HEK293 (cell line): ENCODE results near the gene MTIF2.
"Not testable (repeated sequence)": the region's sequence is repeated elsewhere in the genome, so short reads cannot be mapped to it uniquely, and the experiment has no call there.

Experiments used
- CTCF ChIA-PET: fragments of 350-600 bp; formaldehyde crosslinking; extraction: SDS; loops from one replicate; lab custom pipeline; 2021; ENCODE audit warnings: antibody characterized with exemption; lab: Yijun Ruan, JAX
- POLR2A ChIA-PET: fragments of 300-600 bp; formaldehyde crosslinking; extraction: SDS; loops from one replicate; lab custom pipeline; 2020; ENCODE audit warnings: antibody characterized with exemption, inconsistent platforms; lab: Yijun Ruan, JAX
- H3K27ac ChIP-seq: fragments of 200-500 bp; sonication (Bioruptor generic); 2 replicates; pipeline ENCODE4 v1.5.1; 2014; ENCODE audit warnings: low read depth, low read length, control low read depth, inconsistent platforms; ENCODE audit errors: extremely low read depth
- H3K36me3 ChIP-seq, 2 experiments: fragments of 200-500 bp in 1 of 2; sonication (Bioruptor generic) in 1 of 2; 1 replicate in 1 of 2; 2 replicates in 1 of 2; pipeline ENCODE4 v1.5.1; 2014 to 2017; ENCODE audit warnings: inconsistent platforms in 2 of 2, low read length in 2 of 2; ENCODE audit not compliant: control insufficient read depth in 2 of 2, insufficient read depth in 1 of 2
- H3K4me1 ChIP-seq: fragments of 200-500 bp; sonication (Bioruptor generic); 2 replicates; pipeline ENCODE4 v1.5.1; 2014; ENCODE audit warnings: mild to moderate bottlenecking, low read length, inconsistent platforms; ENCODE audit not compliant: control insufficient read depth, insufficient read depth
- H3K4me3 ChIP-seq: 2 replicates; pipeline ENCODE4 v1.5.1; 2011; ENCODE audit warnings: low read depth, mild to moderate bottlenecking, control low read depth, low read length, moderate library complexity
- H3K9me3 ChIP-seq: fragments of 200-500 bp; sonication (Bioruptor generic); 2 replicates; pipeline ENCODE4 v1.5.1; 2014; ENCODE audit warnings: low read depth, low read length, inconsistent platforms; ENCODE audit not compliant: control insufficient read depth, insufficient read depth
- GLI2 ChIP-seq: fragments of 450-650 bp; formaldehyde crosslinking; IDR thresholded peaks from 2 replicates; pipeline ENCODE4; 2017; ENCODE audit warnings: missing biosample characterization, missing genetic modification characterization, low read depth, borderline replicate concordance
- GLIS1 ChIP-seq: fragments of 450-650 bp; formaldehyde crosslinking; IDR thresholded peaks from 2 replicates; pipeline ENCODE4 v1.5.1; 2016; ENCODE audit warnings: missing biosample characterization, missing genetic modification characterization
- HIC1 ChIP-seq: fragments of 450-650 bp; formaldehyde crosslinking; IDR thresholded peaks from 2 replicates; pipeline ENCODE4 v1.5.1; 2016; ENCODE audit warnings: missing biosample characterization, missing genetic modification characterization
- KLF1 ChIP-seq: fragments of 450-650 bp; formaldehyde crosslinking; IDR thresholded peaks from 2 replicates; pipeline ENCODE4 v1.5.1; 2016; ENCODE audit warnings: missing biosample characterization, missing genetic modification characterization
- KLF9 ChIP-seq: fragments of 450-650 bp; formaldehyde crosslinking; IDR thresholded peaks from 2 replicates; pipeline ENCODE4 v1.5.1; 2016; ENCODE audit warnings: missing biosample characterization, missing genetic modification characterization, low read depth
- MYNN ChIP-seq: fragments of 450-650 bp; formaldehyde crosslinking; IDR thresholded peaks from 2 replicates; pipeline ENCODE4 v1.5.1; 2016; ENCODE audit warnings: missing biosample characterization, missing genetic modification characterization, borderline replicate concordance
- OVOL3 ChIP-seq: fragments of 450-650 bp; formaldehyde crosslinking; IDR thresholded peaks from 2 replicates; pipeline ENCODE4 v1.5.1; 2016; ENCODE audit warnings: missing biosample characterization, missing genetic modification characterization
- SCRT2 ChIP-seq: fragments of 450-650 bp; formaldehyde crosslinking; IDR thresholded peaks from 2 replicates; pipeline ENCODE4 v1.5.1; 2016; ENCODE audit warnings: missing biosample characterization, missing genetic modification characterization
- ZBTB20 ChIP-seq: fragments of 450-650 bp; formaldehyde crosslinking; IDR thresholded peaks from 2 replicates; pipeline ENCODE4 v1.5.1; 2016; ENCODE audit warnings: missing biosample characterization, missing genetic modification characterization
- ZBTB8A ChIP-seq: fragments of 450-650 bp; formaldehyde crosslinking; IDR thresholded peaks from 2 replicates; pipeline ENCODE4 v1.5.1; 2016; ENCODE audit warnings: missing biosample characterization, missing genetic modification characterization
- ZEB2 ChIP-seq: fragments of 450-650 bp; formaldehyde crosslinking; IDR thresholded peaks from 2 replicates; pipeline ENCODE4 v1.5.1; 2016; ENCODE audit warnings: missing biosample characterization, missing genetic modification characterization
- ZFP3 ChIP-seq: fragments of 450-650 bp; formaldehyde crosslinking; IDR thresholded peaks from 2 replicates; pipeline ENCODE4 v1.5.1; 2016; ENCODE audit warnings: low read depth, missing biosample characterization, missing genetic modification characterization
- ZNF10 ChIP-seq: fragments of 450-650 bp; formaldehyde crosslinking; IDR thresholded peaks from 2 replicates; pipeline ENCODE4 v1.5.1; 2017; ENCODE audit warnings: missing biosample characterization, missing genetic modification characterization
- ZNF148 ChIP-seq: fragments of 450-650 bp; formaldehyde crosslinking; IDR thresholded peaks from 2 replicates; pipeline ENCODE4 v1.5.0; 2017; ENCODE audit warnings: missing biosample characterization, missing genetic modification characterization, borderline replicate concordance
- ZNF202 ChIP-seq: fragments of 450-650 bp; formaldehyde crosslinking; IDR thresholded peaks from 2 replicates; pipeline ENCODE4 v1.5.1; 2016; ENCODE audit warnings: missing biosample characterization, missing genetic modification characterization, borderline replicate concordance
- ZNF335 ChIP-seq: fragments of 450-650 bp; formaldehyde crosslinking; conservative IDR thresholded peaks from 2 replicates; pipeline ENCODE4 v1.5.1; 2016; ENCODE audit warnings: missing biosample characterization, missing genetic modification characterization
- ZNF423 ChIP-seq: fragments of 450-650 bp; formaldehyde crosslinking; IDR thresholded peaks from 2 replicates; pipeline ENCODE4 v1.5.1; 2016; ENCODE audit warnings: missing biosample characterization, missing genetic modification characterization
- ZNF768 ChIP-seq: fragments of 450-650 bp; formaldehyde crosslinking; IDR thresholded peaks from 2 replicates; pipeline ENCODE4 v1.5.1; 2018; ENCODE audit warnings: missing biosample characterization, mild to moderate bottlenecking, missing genetic modification characterization
- ZXDB ChIP-seq: fragments of 450-650 bp; formaldehyde crosslinking; IDR thresholded peaks from 2 replicates; pipeline ENCODE4 v1.5.1; 2016; ENCODE audit warnings: missing biosample characterization, missing genetic modification characterization
- TF ChIP-seq, protein P1 (sequence below): fragments of 450-650 bp; formaldehyde crosslinking; IDR thresholded peaks from 2 replicates; pipeline ENCODE4 v1.5.1; 2016; ENCODE audit warnings: missing biosample characterization, missing genetic modification characterization, low read depth

Gene MTIF2

GRCh38 chr2:55282110-55282917 is 13.3 kb upstream of the MTIF2 start (continued):
- TF ChIP-seq OVOL3 (tag by site-specific recombination), result no peak
- TF ChIP-seq, protein P1, sequence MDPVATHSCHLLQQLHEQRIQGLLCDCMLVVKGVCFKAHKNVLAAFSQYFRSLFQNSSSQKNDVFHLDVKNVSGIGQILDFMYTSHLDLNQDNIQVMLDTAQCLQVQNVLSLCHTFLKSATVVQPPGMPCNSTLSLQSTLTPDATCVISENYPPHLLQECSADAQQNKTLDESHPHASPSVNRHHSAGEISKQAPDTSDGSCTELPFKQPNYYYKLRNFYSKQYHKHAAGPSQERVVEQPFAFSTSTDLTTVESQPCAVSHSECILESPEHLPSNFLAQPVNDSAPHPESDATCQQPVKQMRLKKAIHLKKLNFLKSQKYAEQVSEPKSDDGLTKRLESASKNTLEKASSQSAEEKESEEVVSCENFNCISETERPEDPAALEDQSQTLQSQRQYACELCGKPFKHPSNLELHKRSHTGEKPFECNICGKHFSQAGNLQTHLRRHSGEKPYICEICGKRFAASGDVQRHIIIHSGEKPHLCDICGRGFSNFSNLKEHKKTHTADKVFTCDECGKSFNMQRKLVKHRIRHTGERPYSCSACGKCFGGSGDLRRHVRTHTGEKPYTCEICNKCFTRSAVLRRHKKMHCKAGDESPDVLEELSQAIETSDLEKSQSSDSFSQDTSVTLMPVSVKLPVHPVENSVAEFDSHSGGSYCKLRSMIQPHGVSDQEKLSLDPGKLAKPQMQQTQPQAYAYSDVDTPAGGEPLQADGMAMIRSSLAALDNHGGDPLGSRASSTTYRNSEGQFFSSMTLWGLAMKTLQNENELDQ (tag by site-specific recombination), result no peak
- 0 out of 2 replicates have a peak, but pooled peaks have one; percentile 32 for TF ChIP-seq ZNF423
- 0 out of 2 replicates have a peak, but pooled peaks have one; percentile 37 for TF ChIP-seq ZNF335
- peak; percentile 24; the same call in 1 of the 2 replicates for TF ChIP-seq ZNF10
- TF ChIP-seq GLIS1 (tag by site-specific recombination), result no peak
- TF ChIP-seq KLF1 (tag by site-specific recombination), result 0 out of 2 replicates have a peak, but pooled peaks have one; percentile 21
- TF ChIP-seq ZBTB8A (tag by site-specific recombination), result peak; percentile 80
- TF ChIP-seq ZXDB (tag by site-specific recombination), result peak; percentile 35; the same call in 1 of the 2 replicates
- TF ChIP-seq ZFP3 (tag by site-specific recombination), result no peak
- TF ChIP-seq ZBTB20 (tag by site-specific recombination), result peak; percentile 46; the same call in 1 of the 2 replicates
- no peak for TF ChIP-seq ZNF148 (tag by site-specific recombination)
- TF ChIP-seq KLF9 (tag by site-specific recombination), result no peak
- TF ChIP-seq MYNN (tag by site-specific recombination), result no peak
- TF ChIP-seq HIC1 (tag by site-specific recombination), result no peak
- no peak for TF ChIP-seq GLI2 (tag by site-specific recombination)
- TF ChIP-seq ZNF768 (tag by site-specific recombination), result no peak
- no peak for TF ChIP-seq ZEB2
- TF ChIP-seq ZNF202 (tag by site-specific recombination), result no peak
- peak; percentile 63 for TF ChIP-seq SCRT2
- TF ChIP-seq, all 188 proteins: peak for 18

- H3K4me1 ChIP-seq, H3K9me3 ChIP-seq, POLR2A ChIA-PET, H3K36me3 ChIP-seq, H3K27ac ChIP-seq, H3K4me3 ChIP-seq: not testable (repeated sequence)
- CTCF ChIA-PET, result interaction anchor here (0.6 to 0.7 kb wide), 2 partner anchors 135 to 387 kb away, joined by 3 read pairs; no protein-coding TSS in a partner anchor
These were observed 12.0 kb upstream of the MTIF2 start for GRCh38 chr2:55280851-55281546.
